C4-2B (cell line): Measurements from ENCODE around the gene TLL2.

Experiments used
- CTCF ChIP-seq: fragments of 450-650 bp; conservative IDR thresholded peaks from 2 replicates; pipeline ENCODE4 v1.5.1; 2017; ENCODE audit warnings: mild to moderate bottlenecking
- ZFX ChIP-seq: fragments of 450-650 bp; IDR thresholded peaks from 2 replicates; pipeline ENCODE4 v1.6.1; 2017

GRCh38 chr10:96414303-96414702, 99.4 kb downstream of the TLL2 start:
- TF ChIP-seq CTCF (no peak), ZFX (no peak)
